MM.1S (cell line): ENCODE measurements around the gene SURF2.

ENCODE experiments used
- EZH2 ChIP-seq: fragments of 300-600 bp; sonication (generic); optimal IDR thresholded peaks from 2 replicates; pipeline ENCODE3; 2017; ENCODE audit warnings: low read depth, mild to moderate bottlenecking, antibody characterized with exemption, low read length, mixed read lengths
- EZH2phosphoT487 ChIP-seq: fragments of 300-600 bp; sonication (generic); IDR thresholded peaks from 2 replicates; pipeline ENCODE4 v1.6.1; 2018; ENCODE audit warnings: antibody characterized with exemption, low read length
- TF ChIP-seq, protein P1 (sequence below): fragments of 300-600 bp; sonication (generic); IDR thresholded peaks from 2 replicates; pipeline ENCODE4 v1.5.1; 2016; ENCODE audit warnings: antibody characterized with exemption, low read length, mixed read lengths

- TF ChIP-seq, protein P1, sequence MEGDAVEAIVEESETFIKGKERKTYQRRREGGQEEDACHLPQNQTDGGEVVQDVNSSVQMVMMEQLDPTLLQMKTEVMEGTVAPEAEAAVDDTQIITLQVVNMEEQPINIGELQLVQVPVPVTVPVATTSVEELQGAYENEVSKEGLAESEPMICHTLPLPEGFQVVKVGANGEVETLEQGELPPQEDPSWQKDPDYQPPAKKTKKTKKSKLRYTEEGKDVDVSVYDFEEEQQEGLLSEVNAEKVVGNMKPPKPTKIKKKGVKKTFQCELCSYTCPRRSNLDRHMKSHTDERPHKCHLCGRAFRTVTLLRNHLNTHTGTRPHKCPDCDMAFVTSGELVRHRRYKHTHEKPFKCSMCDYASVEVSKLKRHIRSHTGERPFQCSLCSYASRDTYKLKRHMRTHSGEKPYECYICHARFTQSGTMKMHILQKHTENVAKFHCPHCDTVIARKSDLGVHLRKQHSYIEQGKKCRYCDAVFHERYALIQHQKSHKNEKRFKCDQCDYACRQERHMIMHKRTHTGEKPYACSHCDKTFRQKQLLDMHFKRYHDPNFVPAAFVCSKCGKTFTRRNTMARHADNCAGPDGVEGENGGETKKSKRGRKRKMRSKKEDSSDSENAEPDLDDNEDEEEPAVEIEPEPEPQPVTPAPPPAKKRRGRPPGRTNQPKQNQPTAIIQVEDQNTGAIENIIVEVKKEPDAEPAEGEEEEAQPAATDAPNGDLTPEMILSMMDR = no peak
- TF ChIP-seq EZH2 = no peak
- TF ChIP-seq EZH2phosphoT487 = no peak
Measured at GRCh38 chr9:133347515-133347984, 8.8 kb upstream of the SURF2 start.
